GM23338 (cell line): ENCODE measurements around the gene C12orf56. TPM values are rescaled to one million over a fixed set of nuclear protein-coding genes. Genes with fewer than 3 reads are reported as not detected.

Source experiments
- ATAC-seq: fragments of 200-7000 bp; cut with Tn5 transposase; 3 replicates; pipeline ENCODE4 v1.9.1; 2020
- DNase-seq: peaks from one replicate; pipeline ENCODE4 v3.0.0-alpha.2; 2015; ENCODE audit warnings: low spot score
- H2AFZ ChIP-seq: fragments of 200-600 bp; sonication (generic); 2 replicates; pipeline ENCODE4 v1.8.0; 2016; ENCODE audit warnings: antibody characterized with exemption, mild to moderate bottlenecking, moderate library complexity
- H3F3A ChIP-seq: fragments of 200-600 bp; sonication (generic); replicated peaks from 2 replicates; pipeline ENCODE4 v1.8.0; 2017; ENCODE audit warnings: antibody characterized with exemption, mixed run types, low read depth
- H3K27ac ChIP-seq: fragments of 200-600 bp; sonication (generic); 2 replicates; pipeline ENCODE4 v1.6.1; 2016; ENCODE audit warnings: low read depth
- H3K27me3 ChIP-seq: fragments of 200-600 bp; sonication (generic); 2 replicates; pipeline ENCODE4 v1.8.0; 2016; ENCODE audit warnings: mild to moderate bottlenecking, mixed run types, moderate library complexity; ENCODE audit not compliant: insufficient read depth
- H3K36me3 ChIP-seq: fragments of 200-600 bp; sonication (generic); 2 replicates; pipeline ENCODE4 v1.8.0; 2016; ENCODE audit warnings: mild to moderate bottlenecking; ENCODE audit not compliant: insufficient read depth
- H3K4me1 ChIP-seq: fragments of 200-600 bp; sonication (generic); 2 replicates; pipeline ENCODE4 v1.8.0; 2016; ENCODE audit warnings: mild to moderate bottlenecking, moderate library complexity; ENCODE audit not compliant: insufficient read depth
- H3K4me2 ChIP-seq: fragments of 200-600 bp; sonication (generic); 2 replicates; pipeline ENCODE4 v1.7.1; 2017; ENCODE audit warnings: mixed run types
- H3K4me3 ChIP-seq: fragments of 200-600 bp; sonication (generic); 2 replicates; pipeline ENCODE4 v1.6.1; 2016; ENCODE audit warnings: mixed run types
- H3K79me2 ChIP-seq: fragments of 200-600 bp; sonication (generic); replicated peaks from 2 replicates; pipeline ENCODE4 v1.8.0; 2017; ENCODE audit warnings: mild to moderate bottlenecking; ENCODE audit not compliant: insufficient read depth
- H3K9me2 ChIP-seq: fragments of 200-600 bp; sonication (generic); 2 replicates; pipeline ENCODE4 v1.8.0; 2017; ENCODE audit not compliant: insufficient read depth
- H4K20me1 ChIP-seq: fragments of 200-600 bp; sonication (generic); replicated peaks from 2 replicates; pipeline ENCODE4 v1.8.0; 2017; ENCODE audit warnings: mild to moderate bottlenecking; ENCODE audit not compliant: insufficient read depth
- H3K27ac Mint-ChIP-seq: 2 replicates; pipeline ENCODE4 v1.8.0; 2020; ENCODE audit warnings: inconsistent platforms, mild to moderate bottlenecking, moderate library complexity, mixed read lengths
- H3K27me3 Mint-ChIP-seq: 3 replicates; pipeline ENCODE4 v1.8.0; 2022; ENCODE audit warnings: low read depth, mild to moderate bottlenecking, moderate library complexity, mixed read lengths, inconsistent platforms; ENCODE audit not compliant: insufficient read depth, poor library complexity
- H3K36me3 Mint-ChIP-seq: 3 replicates; pipeline ENCODE4 v1.8.0; 2021; ENCODE audit warnings: low read depth, mild to moderate bottlenecking, inconsistent platforms, moderate library complexity, mixed read lengths
- H3K4me1 Mint-ChIP-seq: 3 replicates; pipeline ENCODE4 v1.8.0; 2020; ENCODE audit warnings: mild to moderate bottlenecking, inconsistent platforms, mixed read lengths
- H3K4me3 Mint-ChIP-seq: 3 replicates; pipeline ENCODE4 v1.8.0; 2021; ENCODE audit warnings: moderate library complexity, mild to moderate bottlenecking, inconsistent platforms, mixed read lengths
- H3K9me3 Mint-ChIP-seq: 3 replicates; pipeline ENCODE4 v1.8.0; 2020; ENCODE audit warnings: moderate library complexity, mild to moderate bottlenecking, inconsistent platforms, mixed read lengths
- CREB1 ChIP-seq: fragments of 250-450 bp; sonication (Bioruptor Pico); IDR thresholded peaks from 2 replicates; pipeline ENCODE4 v1.5.0; 2020; ENCODE audit warnings: low read depth, mild to moderate bottlenecking, moderate library complexity
- ETS1 ChIP-seq: IDR thresholded peaks from 2 replicates; pipeline ENCODE4 v1.6.1; 2016; ENCODE audit warnings: antibody characterized with exemption
- POLR2AphosphoS5 ChIP-seq: IDR thresholded peaks from 2 replicates; pipeline ENCODE4 v1.6.1; 2016; ENCODE audit warnings: antibody characterized with exemption, low read depth
- STAT1 ChIP-seq: IDR thresholded peaks from one replicate; pipeline ENCODE4 v1.6.1; 2016; ENCODE audit warnings: antibody characterized with exemption; ENCODE audit not compliant: unreplicated experiment
- ZNF114 ChIP-seq: fragments of 250-450 bp; sonication (Bioruptor Pico); IDR thresholded peaks from 2 replicates; pipeline ENCODE4 v1.5.0; 2020; ENCODE audit warnings: mild to moderate bottlenecking, moderate library complexity
- ZNF331 ChIP-seq: fragments of 250-450 bp; sonication (Bioruptor Pico); IDR thresholded peaks from 2 replicates; pipeline ENCODE4 v1.5.0; 2020; ENCODE audit warnings: low read depth, mild to moderate bottlenecking, moderate library complexity
- ZNF462 ChIP-seq: fragments of 250-450 bp; sonication (Bioruptor Pico); IDR thresholded peaks from 2 replicates; pipeline ENCODE4 v1.5.0; 2020; ENCODE audit warnings: mild to moderate bottlenecking, moderate library complexity
- polyA plus RNA-seq: library from polyadenylated mRNA; unstranded; fragments of >200 nt; fragmentation: Nextera tagmentation; extraction: Ambion mirVana; gene quantifications from 2 replicates; pipeline ENCODE4 v1.2.1, GENCODE V29; 2016
- total RNA-seq: library from RNA; depleted of rRNA; stranded (reverse); fragments of >200 nt; shearing (Covaris generic); gene quantifications from 2 replicates; pipeline ENCODE4 v1.2.3, GENCODE V29; 2014
- TF ChIP-seq, protein P1 (sequence below): IDR thresholded peaks from one replicate; pipeline ENCODE4 v1.6.1; 2018; ENCODE audit warnings: antibody characterized with exemption; ENCODE audit not compliant: unreplicated experiment

Gene C12orf56
- total and polyA plus RNA-seq, 2 experiments from 2014 or later = 6.4 to 9.3 TPM

GRCh38 chr12:64385019-64385418, 5.5 kb downstream of the C12orf56 start:
- Histone ChIP-seq H3K27ac (no peak overlapping the region), H3K9me2 (peaks cover 3% of the 10 kb centered on the region; the same call in 1 of the 2 replicates), H3K79me2 (no peaks in the 10 kb centered on the region), H3F3A (peaks cover 6% of the 10 kb centered on the region), H3K27me3 (peaks cover 5% of the 10 kb centered on the region; the same call in 1 of the 2 replicates), H2AFZ (no peak overlapping the region), H3K4me2 (no peak overlapping the region), H3K36me3 (no peaks in the 10 kb centered on the region), H3K4me3 (no peak overlapping the region), H4K20me1 (no peaks in the 10 kb centered on the region), H3K4me1 (no peaks in the 10 kb centered on the region)
- H3K4me3 Mint-ChIP-seq = no peak overlapping the region
- H3K27ac Mint-ChIP-seq = no peak overlapping the region
- no peak for ATAC-seq
- H3K4me1 Mint-ChIP-seq = no peaks in the 10 kb centered on the region; the same call in 2 of the 3 replicates
- peaks cover 14% of the 10 kb centered on the region for H3K27me3 Mint-ChIP-seq
- TF ChIP-seq, protein P1, sequence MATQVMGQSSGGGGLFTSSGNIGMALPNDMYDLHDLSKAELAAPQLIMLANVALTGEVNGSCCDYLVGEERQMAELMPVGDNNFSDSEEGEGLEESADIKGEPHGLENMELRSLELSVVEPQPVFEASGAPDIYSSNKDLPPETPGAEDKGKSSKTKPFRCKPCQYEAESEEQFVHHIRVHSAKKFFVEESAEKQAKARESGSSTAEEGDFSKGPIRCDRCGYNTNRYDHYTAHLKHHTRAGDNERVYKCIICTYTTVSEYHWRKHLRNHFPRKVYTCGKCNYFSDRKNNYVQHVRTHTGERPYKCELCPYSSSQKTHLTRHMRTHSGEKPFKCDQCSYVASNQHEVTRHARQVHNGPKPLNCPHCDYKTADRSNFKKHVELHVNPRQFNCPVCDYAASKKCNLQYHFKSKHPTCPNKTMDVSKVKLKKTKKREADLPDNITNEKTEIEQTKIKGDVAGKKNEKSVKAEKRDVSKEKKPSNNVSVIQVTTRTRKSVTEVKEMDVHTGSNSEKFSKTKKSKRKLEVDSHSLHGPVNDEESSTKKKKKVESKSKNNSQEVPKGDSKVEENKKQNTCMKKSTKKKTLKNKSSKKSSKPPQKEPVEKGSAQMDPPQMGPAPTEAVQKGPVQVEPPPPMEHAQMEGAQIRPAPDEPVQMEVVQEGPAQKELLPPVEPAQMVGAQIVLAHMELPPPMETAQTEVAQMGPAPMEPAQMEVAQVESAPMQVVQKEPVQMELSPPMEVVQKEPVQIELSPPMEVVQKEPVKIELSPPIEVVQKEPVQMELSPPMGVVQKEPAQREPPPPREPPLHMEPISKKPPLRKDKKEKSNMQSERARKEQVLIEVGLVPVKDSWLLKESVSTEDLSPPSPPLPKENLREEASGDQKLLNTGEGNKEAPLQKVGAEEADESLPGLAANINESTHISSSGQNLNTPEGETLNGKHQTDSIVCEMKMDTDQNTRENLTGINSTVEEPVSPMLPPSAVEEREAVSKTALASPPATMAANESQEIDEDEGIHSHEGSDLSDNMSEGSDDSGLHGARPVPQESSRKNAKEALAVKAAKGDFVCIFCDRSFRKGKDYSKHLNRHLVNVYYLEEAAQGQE = no peak
- no peak for TF ChIP-seq ETS1
- TF ChIP-seq CREB1 = no peak
- TF ChIP-seq STAT1 = no peak
- TF ChIP-seq ZNF331 (CRISPR knock-in tag) = no peak
- no peak for TF ChIP-seq ZNF462 (CRISPR knock-in tag)
- TF ChIP-seq ZNF114 (CRISPR knock-in tag) = no peak
- no peak for TF ChIP-seq POLR2AphosphoS5
- DNase-seq = no peak
- H3K36me3 Mint-ChIP-seq = peaks cover 8% of the 10 kb centered on the region; the same call in 2 of the 3 replicates
- H3K9me3 Mint-ChIP-seq = peaks cover 6% of the 10 kb centered on the region; the same call in 2 of the 3 replicates
